LNCaP clone FGC (cell line): ENCODE measurements around the gene OTOS.

Experiments
- DNase-seq: peaks from one replicate; pipeline ENCODE4 v3.0.0-alpha.2; 2011; ENCODE audit warnings: low read depth
- H3K4me3 ChIP-seq: 2 replicates; pipeline ENCODE4 v1.5.1; 2011; ENCODE audit warnings: mild to moderate bottlenecking, low read depth, low read length, control low read depth
- CTCF ChIP-seq: IDR thresholded peaks from 2 replicates; pipeline ENCODE4 v1.5.1; 2012; ENCODE audit warnings: mild to moderate bottlenecking; ENCODE audit not compliant: control insufficient read depth, insufficient read depth; ENCODE audit errors: extremely low read depth

OTOS gene

GRCh38 chr2:240132651-240132980, 7.8 kb downstream of the OTOS start:
- H3K4me3 ChIP-seq: no peak overlapping the region
- no peak for TF ChIP-seq CTCF
- DNase-seq: no peak

DNA sequence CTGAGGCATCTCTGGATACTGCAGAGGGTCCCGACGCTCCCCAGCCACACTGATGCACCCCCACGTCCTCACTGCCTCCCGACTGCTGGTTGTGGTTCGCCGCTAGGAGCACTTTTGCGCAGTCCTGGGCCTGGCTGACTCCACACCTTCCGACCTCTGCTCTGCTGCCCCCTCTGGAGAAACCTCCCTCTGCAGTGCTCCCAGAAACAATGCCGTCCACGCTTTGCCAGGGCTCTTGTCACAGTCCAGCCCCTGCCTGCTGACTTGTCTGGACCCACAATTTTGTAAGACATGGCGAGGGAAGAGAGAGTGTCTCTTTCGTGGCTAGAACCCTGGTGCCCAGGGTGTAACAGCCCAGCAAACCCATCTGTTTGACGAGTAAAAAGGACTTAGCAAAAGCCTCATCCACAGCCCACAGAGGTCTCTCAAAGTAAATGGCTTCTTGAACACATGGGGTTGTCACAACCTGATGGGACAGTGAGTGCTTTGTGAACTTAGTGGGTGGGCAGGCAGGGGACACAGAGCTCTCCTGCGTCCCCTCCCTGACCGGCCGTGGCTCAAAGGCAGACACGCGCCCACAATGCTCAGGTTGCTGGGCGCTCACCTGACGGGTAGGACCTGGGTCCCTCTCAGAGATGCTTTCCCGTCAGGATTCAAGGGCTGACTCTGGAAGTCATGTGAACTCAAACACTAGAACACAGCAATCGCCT, 8.4 kb downstream of the OTOS start:
- no peak overlapping the region for H3K4me3 ChIP-seq
- no peak for TF ChIP-seq CTCF
- DNase-seq: no peak

- DNase-seq: no peak
- TF ChIP-seq CTCF: no peak
- no peak overlapping the region for H3K4me3 ChIP-seq
Measured at GRCh38 chr2:240131296-240131695, 9.2 kb downstream of the OTOS start.

DNA sequence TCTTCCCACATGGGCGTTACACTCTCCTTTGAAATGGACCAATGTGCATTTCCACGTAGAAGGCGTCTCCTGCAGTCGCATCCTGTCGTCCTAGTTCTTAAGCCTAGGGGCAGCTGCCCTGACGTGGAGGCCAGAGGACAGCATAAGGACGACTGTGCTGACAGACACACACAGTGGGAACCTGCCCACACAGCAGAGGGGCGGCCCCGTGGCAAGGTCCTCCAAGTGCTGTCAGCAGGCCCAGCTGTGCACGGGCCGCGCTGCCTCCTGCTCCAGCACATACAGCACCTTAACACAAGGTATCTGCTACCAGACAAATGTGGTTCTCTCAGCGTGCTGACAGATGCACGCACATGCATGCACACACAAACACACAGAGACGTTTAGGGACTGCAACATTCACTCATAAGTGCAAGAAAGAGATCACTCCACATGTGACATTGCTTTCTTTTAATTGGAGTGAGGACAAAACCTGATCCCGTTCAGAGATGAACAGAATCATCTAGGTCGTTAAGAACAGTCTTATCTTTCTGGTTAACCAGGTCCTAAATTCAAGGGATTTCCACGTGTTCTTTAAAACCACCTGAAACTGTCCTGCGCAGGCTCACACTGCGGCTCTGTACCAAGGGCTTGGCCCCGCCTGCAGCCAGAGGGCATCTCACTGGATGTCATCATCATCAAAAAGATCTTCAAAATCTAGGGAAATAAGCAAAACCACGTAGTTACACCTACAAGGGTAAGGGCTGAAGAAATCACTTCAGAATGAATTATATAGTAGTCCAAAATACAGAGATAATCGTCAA, 9.9 kb downstream of the OTOS start:
- no peak overlapping the region for H3K4me3 ChIP-seq
- DNase-seq: no peak
- no peak for TF ChIP-seq CTCF

DNA sequence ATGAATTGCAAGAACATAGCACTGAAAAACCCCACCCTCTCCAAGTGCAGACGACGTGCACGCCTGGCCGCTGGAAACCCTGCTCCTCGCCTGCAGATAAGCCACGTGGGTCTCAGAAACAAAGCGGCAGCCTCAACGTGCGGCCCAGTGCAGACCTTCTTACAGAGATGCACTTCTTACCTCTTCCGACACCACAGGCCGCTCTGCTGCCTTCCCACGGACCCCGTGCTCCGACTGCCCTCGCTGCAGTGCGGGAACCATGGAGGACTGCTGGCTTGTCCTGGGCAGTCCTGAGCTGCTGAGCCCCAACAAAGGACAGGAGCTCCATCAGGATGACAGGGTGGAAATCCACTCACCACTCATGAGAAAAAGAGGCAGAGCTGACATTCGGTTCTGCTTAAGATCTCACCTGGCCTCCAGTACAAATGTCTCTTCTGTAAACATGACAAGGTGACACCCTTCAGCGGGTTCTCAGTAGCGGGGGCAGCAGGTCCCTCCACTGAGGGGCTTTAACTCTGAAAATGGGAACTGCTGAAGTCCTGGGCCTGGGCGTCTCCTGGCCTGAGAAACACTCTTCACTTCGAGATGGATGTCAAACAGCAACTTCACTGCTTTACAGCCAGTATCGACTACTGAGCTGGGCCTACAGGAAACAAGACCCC, 10.6 kb downstream of the OTOS start:
- TF ChIP-seq CTCF: no peak
- no peak for DNase-seq
- H3K4me3 ChIP-seq: no peak overlapping the region

GRCh38 chr2:240129311-240129710, 11.1 kb downstream of the OTOS start:
- TF ChIP-seq CTCF: no peak

More at GRCh38 chr2:240129311-240129710, 11.1 kb downstream of the OTOS start:
- no peak for DNase-seq
- H3K4me3 ChIP-seq: no peak overlapping the region
